ENCODE results near the gene KREMEN2. TPM values are rescaled to one million over a fixed set of nuclear protein-coding genes. Genes with fewer than 3 reads are reported as not detected.

The KREMEN2 gene
- total RNA-seq, 1 experiment from 2014 or later, result 7.5 TPM

- ATAC-seq, result no peak
- Mint-ChIP-seq H3K27ac (no peak overlapping the region), H3K27me3 (ENCODE audit: low read depth) (peaks cover 6% of the 10 kb centered on the region; the same call in 1 of the 2 replicates), H3K9me3 (no peaks in the 10 kb centered on the region), H3K4me1 (peaks cover 41% of the 10 kb centered on the region), H3K4me3 (no peak overlapping the region), H3K36me3 (no peaks in the 10 kb centered on the region)
- CTCF ChIA-PET, result interaction anchor here (0.9 to 2.0 kb wide), 4 partner anchors 14 to 73 kb away, joined by 3 to 8 read pairs (median 3); no protein-coding TSS in a partner anchor
- POLR2A ChIA-PET, result no interaction called here
- TF ChIP-seq GABPB1 (CRISPR knock-in tag; IDR thresholded peaks at IDR 0.05) (no peak), ZNF219 (CRISPR knock-in tag; IDR thresholded peaks at IDR 0.05; ENCODE audit: borderline replicate concordance) (no peak), RELA (CRISPR knock-in tag; IDR thresholded peaks at IDR 0.05; ENCODE audit: borderline replicate concordance) (no peak), CTCF (IDR thresholded peaks at IDR 0.05) (no peak), ETV6 (CRISPR knock-in tag; IDR thresholded peaks at IDR 0.05) (no peak), ATF1 (CRISPR knock-in tag; IDR thresholded peaks at IDR 0.05) (no peak), E2F5 (CRISPR knock-in tag; IDR thresholded peaks at IDR 0.05) (no peak), ATF3 (CRISPR knock-in tag; conservative IDR thresholded peaks at IDR 0.05) (no peak), ARID4B (CRISPR knock-in tag; IDR thresholded peaks at IDR 0.05; ENCODE audit: borderline replicate concordance) (no peak), OVOL2 (CRISPR knock-in tag; IDR thresholded peaks at IDR 0.05; ENCODE audit: borderline replicate concordance) (no peak), CDX4 (CRISPR knock-in tag; IDR thresholded peaks at IDR 0.05; ENCODE audit: borderline replicate concordance) (no peak), AR (CRISPR knock-in tag; IDR thresholded peaks at IDR 0.05) (no peak)
- no peak for DNase-seq (ENCODE audit: low spot score)
These were observed 21.8 kb downstream of the KREMEN2 start for GRCh38 chr16:2985893-2986355.

GRCh38 chr16:2986623-2987188 lies 22.6 kb downstream of the KREMEN2 start:
- ATAC-seq (no peak), DNase-seq (ENCODE audit: low spot score) (no peak)
- Mint-ChIP-seq H3K36me3 (no peaks in the 10 kb centered on the region), H3K9me3 (no peaks in the 10 kb centered on the region), H3K4me1 (peaks cover 33% of the 10 kb centered on the region), H3K27ac (no peak overlapping the region), H3K27me3 (ENCODE audit: low read depth) (peaks cover 6% of the 10 kb centered on the region; the same call in 1 of the 2 replicates), H3K4me3 (no peak overlapping the region)
- ChIA-PET POLR2A (no interaction called here), CTCF (interaction anchor here (1.8 to 2.0 kb wide), 2 partner anchors 16 to 73 kb away, joined by 6 to 8 read pairs; no protein-coding TSS in a partner anchor)
- TF ChIP-seq ZNF416 (CRISPR knock-in tag; IDR thresholded peaks at IDR 0.05) (no peak), ZMAT4 (CRISPR knock-in tag; IDR thresholded peaks at IDR 0.05) (no peak), IRF1 (CRISPR knock-in tag; IDR thresholded peaks at IDR 0.05) (no peak), ATF1 (CRISPR knock-in tag; IDR thresholded peaks at IDR 0.05) (no peak), HMGA2 (CRISPR knock-in tag; IDR thresholded peaks at IDR 0.05) (no peak), USF2 (CRISPR knock-in tag; IDR thresholded peaks at IDR 0.05) (no peak), ZNF425 (CRISPR knock-in tag; conservative IDR thresholded peaks at IDR 0.05) (no peak)
